GM21717 (cell line): ENCODE results near the gene HPD.

Source experiments
- ATAC-seq: cut with Tn5 transposase; IDR thresholded peaks from one replicate; pipeline ENCODE4 v1.9.1; 2021; ENCODE audit warnings: mild to moderate bottlenecking, moderate library complexity; ENCODE audit not compliant: unreplicated experiment

Gene HPD

GRCh38 chr12:121829250-121829918 lies 29.3 kb downstream of the HPD start:
- ATAC-seq = no peak

- no peak for ATAC-seq
These were observed 29.8 kb downstream of the HPD start for GRCh38 chr12:121828826-121829225.

- no peak for ATAC-seq
These were observed 30.4 kb downstream of the HPD start for GRCh38 chr12:121828306-121828705.

- ATAC-seq = no peak
These were observed 31.1 kb downstream of the HPD start for GRCh38 chr12:121827351-121828099.

- ATAC-seq = no peak
These were observed 32.1 kb downstream of the HPD start for GRCh38 chr12:121826318-121827150.

GRCh38 chr12:121825041-121825523 lies 33.6 kb downstream of the HPD start:
- no peak for ATAC-seq

GRCh38 chr12:121823727-121824115 lies 34.9 kb downstream of the HPD start:
- ATAC-seq = no peak

GRCh38 chr12:121823101-121823726 lies 35.4 kb downstream of the HPD start:
- ATAC-seq = no peak

GRCh38 chr12:121822393-121823100 lies 36.1 kb downstream of the HPD start:
- no peak for ATAC-seq

GRCh38 chr12:121820056-121820455 lies 38.6 kb downstream of the HPD start:
- ATAC-seq = no peak

GRCh38 chr12:121819212-121819949 lies 39.3 kb downstream of the HPD start:
- no peak for ATAC-seq

GRCh38 chr12:121817648-121818043 lies 41.0 kb downstream of the HPD start:
- no peak for ATAC-seq

- no peak for ATAC-seq
These were observed 41.6 kb downstream of the HPD start for GRCh38 chr12:121816925-121817647.

- ATAC-seq = no peak
These were observed 43.4 kb downstream of the HPD start for GRCh38 chr12:121815263-121815662.

GRCh38 chr12:121814429-121815119 lies 44.1 kb downstream of the HPD start:
- no peak for ATAC-seq

- no peak for ATAC-seq
These were observed 44.7 kb downstream of the HPD start for GRCh38 chr12:121813951-121814350.

GRCh38 chr12:121812921-121813896 lies 45.5 kb downstream of the HPD start:
- ATAC-seq = no peak
